Measurements from ENCODE around the gene ZCCHC3. TPM values are rescaled to one million over a fixed set of nuclear protein-coding genes. Genes with fewer than 3 reads are reported as not detected.

ZCCHC3 gene
- total RNA-seq, 1 donor from 2014 or later: 23.7 TPM

Other genes with a start within 250 kb of the ZCCHC3 start
- not detected in 2 replicates for gene DEFB125, start 209.9 kb upstream of the ZCCHC3 start, total RNA-seq
- not detected in 2 replicates for gene DEFB126, start 155.0 kb upstream of the ZCCHC3 start, total RNA-seq
- not detected in 2 replicates for gene DEFB127, start 140.1 kb upstream of the ZCCHC3 start, total RNA-seq
- not detected in 2 replicates for gene DEFB128, start 107.9 kb upstream of the ZCCHC3 start, total RNA-seq
- not detected in 2 replicates for gene DEFB129, start 70.3 kb upstream of the ZCCHC3 start, total RNA-seq
- not detected in 2 replicates for gene DEFB132, start 39.8 kb upstream of the ZCCHC3 start, total RNA-seq
- 5.7 and 6.7 TPM in 2 replicates for gene C20orf96, start 6.8 kb upstream of the ZCCHC3 start, total RNA-seq
- gene SOX12, start 28.0 kb downstream of the ZCCHC3 start, total RNA-seq: 11.0 and 11.2 TPM in 2 replicates
- 5.1 and 7.0 TPM in 2 replicates for gene NRSN2, start 49.5 kb downstream of the ZCCHC3 start, total RNA-seq
- 39.3 and 41.1 TPM in 2 replicates for gene TRIB3, start 83.2 kb downstream of the ZCCHC3 start, total RNA-seq
- gene RBCK1, start 110.7 kb downstream of the ZCCHC3 start, total RNA-seq: 128 and 135 TPM in 2 replicates
- gene TBC1D20, start 165.0 kb downstream of the ZCCHC3 start, total RNA-seq: 34.3 and 35.4 TPM in 2 replicates
- gene CSNK2A1, start 246.2 kb downstream of the ZCCHC3 start, total RNA-seq: 179 TPM in 2 replicates

Measured in activated CD4-positive, alpha-beta T cell treated with anti-CD3 and anti-CD28 coated beads, Interleukin-2, amount 10 ng/mL, durations not matched to agents 24 days and 14 days (primary cell).